ENCODE results near the gene FOXL2NB. TPM values are rescaled to one million over a fixed set of nuclear protein-coding genes. Genes with fewer than 3 reads are reported as not detected.

The FOXL2NB gene
- total RNA-seq, 5 donors from 2014 or later (not counting 1 experiment from before 2014, with no cell fraction given) = 0.06 TPM; not detected in 4

GRCh38 chr3:138907539-138907938, 39.5 kb upstream of the FOXL2NB start:
- Histone ChIP-seq H3K27me3 (replicated peaks in 1 of 2; ENCODE audit: control insufficient read depth in 2 of 2, extremely low read depth in 1 of 2, insufficient read depth in 2 of 2, low read length in 1 of 2) (no peaks in the 10 kb centered on the region), H3K4me1 (ENCODE audit: control insufficient read depth in 1 of 2, extremely low read depth in 1 of 2, insufficient read depth in 2 of 2, low read length in 2 of 2) (no peaks in the 10 kb centered on the region), H3K4me3 (ENCODE audit: control insufficient read depth in 1 of 2, extremely low read depth in 1 of 2, low read length in 1 of 2) (no peak overlapping the region), H3K36me3 (ENCODE audit: control insufficient read depth in 2 of 2, extremely low read depth in 1 of 2, insufficient read depth in 1 of 2, low read length in 1 of 2) (no peaks in the 10 kb centered on the region), H3K27ac (ENCODE audit: low read length) (no peak overlapping the region), H3K9me3 (no peaks in the 10 kb centered on the region)
- Mint-ChIP-seq H3K27me3 (no peaks in the 10 kb centered on the region), H3K4me1 (no peaks in the 10 kb centered on the region), H3K4me3 (no peak overlapping the region), H3K27ac (no peak overlapping the region), H3K9me3 (no peaks in the 10 kb centered on the region), H3K36me3 (no peaks in the 10 kb centered on the region)
- ATAC-seq (replicated peaks in 1 of 4) (no peak), DNase-seq (no peak)
- POLR2A ChIA-PET = no interaction called here
- WGBS (ENCODE audit: insufficient coverage) = no CpG with 5 or more reads among the region's 3 CpGs
- CTCF ChIA-PET = interaction anchor here (0.8 to 1.3 kb wide), 3 partner anchors 9 to 16 kb away, joined by 3 to 4 read pairs (median 3); no protein-coding TSS in a partner anchor

DNA sequence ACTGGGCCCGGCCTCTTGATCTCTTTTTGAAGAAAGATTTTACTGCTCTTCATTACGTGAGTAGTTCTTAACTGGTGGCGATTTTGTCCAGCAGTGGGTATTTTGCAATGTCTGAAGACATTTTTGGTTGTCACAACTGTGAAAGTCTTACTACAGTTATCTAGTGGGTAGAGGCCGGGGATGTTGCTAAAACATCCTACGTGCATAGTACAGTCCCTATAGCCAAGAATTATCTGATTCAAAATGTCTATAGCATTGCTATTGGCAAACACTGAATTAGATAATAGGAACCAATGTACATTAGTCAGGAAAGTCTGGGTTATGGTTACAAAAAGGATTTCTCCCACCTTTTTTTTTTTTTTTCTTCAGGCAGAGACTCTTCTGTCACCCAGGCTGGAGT, 38.2 kb upstream of the FOXL2NB start:
- Histone ChIP-seq H3K27ac (ENCODE audit: low read length) (no peak overlapping the region), H3K27me3 (replicated peaks in 1 of 2; ENCODE audit: control insufficient read depth in 2 of 2, extremely low read depth in 1 of 2, insufficient read depth in 2 of 2, low read length in 1 of 2) (no peaks in the 10 kb centered on the region), H3K4me3 (ENCODE audit: control insufficient read depth in 1 of 2, extremely low read depth in 1 of 2, low read length in 1 of 2) (no peak overlapping the region), H3K4me1 (ENCODE audit: control insufficient read depth in 1 of 2, extremely low read depth in 1 of 2, insufficient read depth in 2 of 2, low read length in 2 of 2) (no peaks in the 10 kb centered on the region), H3K36me3 (ENCODE audit: control insufficient read depth in 2 of 2, extremely low read depth in 1 of 2, insufficient read depth in 1 of 2, low read length in 1 of 2) (no peaks in the 10 kb centered on the region), H3K9me3 (no peaks in the 10 kb centered on the region)
- 96% methylated on average over 3 of the region's 5 CpGs for WGBS (ENCODE audit: insufficient coverage)
- H3K36me3 Mint-ChIP-seq = no peaks in the 10 kb centered on the region
- POLR2A ChIA-PET = no interaction called here
- H3K4me1 Mint-ChIP-seq = no peaks in the 10 kb centered on the region
- H3K4me3 Mint-ChIP-seq = no peak overlapping the region
- no peaks in the 10 kb centered on the region for H3K27me3 Mint-ChIP-seq
- CTCF ChIA-PET = interaction anchor here in 1 of 2 donors (1.0 kb wide), 1 partner anchor 15 kb away, joined by 3 read pairs; no protein-coding TSS in a partner anchor
- DNase-seq (no peak), ATAC-seq (replicated peaks in 1 of 4) (no peak)
- no peak overlapping the region for H3K27ac Mint-ChIP-seq
- H3K9me3 Mint-ChIP-seq = no peaks in the 10 kb centered on the region

GRCh38 chr3:138909904-138910303, 37.1 kb upstream of the FOXL2NB start:
- POLR2A ChIA-PET = interaction anchor here in 1 of 2 donors (0.6 kb wide), 2 partner anchors 10 to 70 kb away, joined by 4 to 13 read pairs; no protein-coding TSS in a partner anchor
- no peak overlapping the region for H3K27ac ChIP-seq (ENCODE audit: low read length)
- CTCF ChIA-PET = interaction anchor here in 1 of 2 donors (1.0 to 1.5 kb wide), 4 partner anchors 13 to 315 kb away, joined by 3 to 4 read pairs (median 4); partner anchors contain the start of gene CEP70

DNA sequence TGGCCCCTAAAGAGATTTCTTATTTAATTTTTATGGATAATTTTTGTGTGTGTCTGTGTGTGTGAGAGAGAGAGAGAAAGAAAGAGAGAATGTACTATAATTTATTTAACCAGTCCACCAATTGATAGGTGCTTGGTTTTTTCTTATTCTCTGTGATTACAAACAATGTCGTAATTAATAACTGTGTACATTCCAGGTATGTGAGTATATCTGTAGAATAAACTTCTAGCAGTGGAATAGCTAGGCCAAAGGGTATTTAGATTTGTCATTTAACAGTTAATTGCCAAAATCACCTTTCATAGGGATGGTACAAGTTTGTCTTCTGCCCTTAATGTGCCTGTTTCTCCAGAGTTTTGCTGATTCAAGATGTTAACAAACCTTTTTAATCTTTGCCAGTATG, 35.4 kb upstream of the FOXL2NB start:
- H3K36me3 Mint-ChIP-seq = no peaks in the 10 kb centered on the region
- WGBS (ENCODE audit: insufficient coverage) = no CpG with 5 or more reads among the region's 1 CpG
- H3K4me3 Mint-ChIP-seq = no peak overlapping the region
- Histone ChIP-seq H3K27ac (ENCODE audit: low read length) (no peak overlapping the region), H3K4me1 (ENCODE audit: control insufficient read depth in 1 of 2, extremely low read depth in 1 of 2, insufficient read depth in 2 of 2, low read length in 2 of 2) (peaks cover 0 to 15% of the 10 kb centered on the region in 2 experiments), H3K9me3 (no peaks in the 10 kb centered on the region), H3K4me3 (ENCODE audit: control insufficient read depth in 1 of 2, extremely low read depth in 1 of 2, low read length in 1 of 2) (no peak overlapping the region), H3K36me3 (ENCODE audit: control insufficient read depth in 2 of 2, extremely low read depth in 1 of 2, insufficient read depth in 1 of 2, low read length in 1 of 2) (no peaks in the 10 kb centered on the region), H3K27me3 (replicated peaks in 1 of 2; ENCODE audit: control insufficient read depth in 2 of 2, extremely low read depth in 1 of 2, insufficient read depth in 2 of 2, low read length in 1 of 2) (peaks cover 0 to 2% of the 10 kb centered on the region in 2 experiments)
- no peaks in the 10 kb centered on the region for H3K9me3 Mint-ChIP-seq
- H3K27ac Mint-ChIP-seq = no peak overlapping the region
- ChIA-PET POLR2A (no interaction called here), CTCF (interaction anchor here (0.6 to 6.1 kb wide), 8 partner anchors 11 to 319 kb away, joined by 3 to 127 read pairs (median 5); partner anchors contain the start of gene CEP70 (in 1 of the 2))
- H3K4me1 Mint-ChIP-seq = peaks cover 5% of the 10 kb centered on the region in 3 donors
- DNase-seq (no peak), ATAC-seq (replicated peaks in 1 of 4) (no peak)
- no peaks in the 10 kb centered on the region for H3K27me3 Mint-ChIP-seq

More at GRCh38 chr3:138909904-138910303, 37.1 kb upstream of the FOXL2NB start:
- Mint-ChIP-seq H3K27me3 (no peaks in the 10 kb centered on the region), H3K4me3 (no peak overlapping the region), H3K36me3 (no peaks in the 10 kb centered on the region), H3K27ac (no peak overlapping the region), H3K9me3 (no peaks in the 10 kb centered on the region), H3K4me1 (peaks cover under 1 to 1% (median 1%) of the 10 kb centered on the region in 3 donors)
- H3K9me3 ChIP-seq = no peaks in the 10 kb centered on the region
- H3K4me1 ChIP-seq (ENCODE audit: control insufficient read depth in 1 of 2, extremely low read depth in 1 of 2, insufficient read depth in 2 of 2, low read length in 2 of 2) = peaks cover 0 to 2% of the 10 kb centered on the region in 2 experiments
- ATAC-seq (replicated peaks in 1 of 4) = no peak
- H3K4me3 ChIP-seq (ENCODE audit: control insufficient read depth in 1 of 2, extremely low read depth in 1 of 2, low read length in 1 of 2) = no peak overlapping the region
- H3K36me3 ChIP-seq (ENCODE audit: control insufficient read depth in 2 of 2, extremely low read depth in 1 of 2, insufficient read depth in 1 of 2, low read length in 1 of 2) = no peaks in the 10 kb centered on the region
- DNase-seq = no peak
- no peaks in the 10 kb centered on the region for H3K27me3 ChIP-seq (replicated peaks in 1 of 2; ENCODE audit: control insufficient read depth in 2 of 2, extremely low read depth in 1 of 2, insufficient read depth in 2 of 2, low read length in 1 of 2)

- H3K4me3 Mint-ChIP-seq = no peak overlapping the region
- no peak overlapping the region for H3K27ac Mint-ChIP-seq
- no peak overlapping the region for H3K27ac ChIP-seq (ENCODE audit: low read length)
- H3K27me3 ChIP-seq (replicated peaks in 1 of 2; ENCODE audit: control insufficient read depth in 2 of 2, extremely low read depth in 1 of 2, insufficient read depth in 2 of 2, low read length in 1 of 2) = peaks cover 0 to 4% of the 10 kb centered on the region in 2 experiments
- DNase-seq (no peak), ATAC-seq (replicated peaks in 1 of 4) (no peak)
- H3K4me1 ChIP-seq (ENCODE audit: control insufficient read depth in 1 of 2, extremely low read depth in 1 of 2, insufficient read depth in 2 of 2, low read length in 2 of 2) = peaks cover 0 to 15% of the 10 kb centered on the region in 2 experiments
- no peak overlapping the region for H3K4me3 ChIP-seq (ENCODE audit: control insufficient read depth in 1 of 2, extremely low read depth in 1 of 2, low read length in 1 of 2)
- ChIA-PET CTCF (interaction anchor here (0.6 to 6.1 kb wide), 12 partner anchors 10 to 416 kb away, joined by 3 to 127 read pairs (median 6); partner anchors contain the start of gene CEP70 (in 1 of the 2)), POLR2A (no interaction called here)
- no peaks in the 10 kb centered on the region for H3K27me3 Mint-ChIP-seq
- H3K36me3 ChIP-seq (ENCODE audit: control insufficient read depth in 2 of 2, extremely low read depth in 1 of 2, insufficient read depth in 1 of 2, low read length in 1 of 2) = no peaks in the 10 kb centered on the region
- H3K36me3 Mint-ChIP-seq = no peaks in the 10 kb centered on the region
- peaks cover 5% of the 10 kb centered on the region in 3 donors for H3K4me1 Mint-ChIP-seq
- H3K9me3 ChIP-seq = no peaks in the 10 kb centered on the region
- no peaks in the 10 kb centered on the region for H3K9me3 Mint-ChIP-seq
- 89% methylated on average over 3 of the region's 4 CpGs for WGBS (ENCODE audit: insufficient coverage)
Observed at GRCh38 chr3:138912237-138912636, 34.8 kb upstream of the FOXL2NB start.

- Histone ChIP-seq H3K4me3 (ENCODE audit: control insufficient read depth in 1 of 2, extremely low read depth in 1 of 2, low read length in 1 of 2) (no peak overlapping the region), H3K9me3 (no peaks in the 10 kb centered on the region), H3K27ac (ENCODE audit: low read length) (no peak overlapping the region), H3K27me3 (replicated peaks in 1 of 2; ENCODE audit: control insufficient read depth in 2 of 2, extremely low read depth in 1 of 2, insufficient read depth in 2 of 2, low read length in 1 of 2) (peaks cover 0 to 12% of the 10 kb centered on the region in 2 experiments), H3K36me3 (ENCODE audit: control insufficient read depth in 2 of 2, extremely low read depth in 1 of 2, insufficient read depth in 1 of 2, low read length in 1 of 2) (no peaks in the 10 kb centered on the region), H3K4me1 (ENCODE audit: control insufficient read depth in 1 of 2, extremely low read depth in 1 of 2, insufficient read depth in 2 of 2, low read length in 2 of 2) (peaks cover 0 to 15% of the 10 kb centered on the region in 2 experiments)
- Mint-ChIP-seq H3K9me3 (no peaks in the 10 kb centered on the region), H3K27ac (no peak overlapping the region), H3K4me1 (peaks cover 5% of the 10 kb centered on the region in 3 donors), H3K36me3 (no peaks in the 10 kb centered on the region), H3K4me3 (no peak overlapping the region), H3K27me3 (peaks cover 0 to 4% of the 10 kb centered on the region in 2 donors)
- DNase-seq (no peak), ATAC-seq (replicated peaks in 1 of 4) (no peak)
- ChIA-PET POLR2A (interaction anchor here (0.6 to 0.7 kb wide), 5 partner anchors 18 to 435 kb away, joined by 3 to 6 read pairs (median 4); no protein-coding TSS in a partner anchor), CTCF (interaction anchor here (0.6 to 6.1 kb wide), 12 partner anchors 9 to 332 kb away, joined by 3 to 127 read pairs (median 6); partner anchors contain the start of gene CEP70 (in 1 of the 2))
- WGBS (ENCODE audit: insufficient coverage) = 85% methylated on average over 2 of the region's 3 CpGs
Observed at GRCh38 chr3:138913766-138914165, 33.3 kb upstream of the FOXL2NB start.
